ENCODE data around the gene B4GALT2.

DNA sequence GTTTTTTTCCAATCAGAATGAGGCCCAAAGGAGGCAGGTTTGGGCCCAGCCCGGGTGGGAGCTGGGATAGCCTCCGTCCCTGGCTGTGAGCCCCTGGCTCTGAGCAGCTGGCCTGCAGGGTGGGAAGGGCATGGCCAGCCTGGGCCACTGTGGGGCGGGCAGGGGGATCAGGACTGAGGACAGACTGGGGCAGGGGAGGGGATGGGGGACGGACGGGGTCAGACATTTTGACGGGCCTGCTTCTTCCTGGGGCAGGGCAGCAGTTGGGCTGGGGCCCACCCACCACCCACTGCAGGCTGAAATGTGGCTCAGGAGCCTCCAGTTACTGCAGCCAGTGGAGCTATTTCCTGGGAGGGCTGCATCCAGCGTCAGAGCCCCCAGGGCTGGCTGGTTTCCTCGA is 54.7 kb downstream of the B4GALT2 start:
- TF ChIP-seq CEBPB (IDR thresholded peaks at IDR 0.05; ENCODE audit: borderline replicate concordance in 1 of 2, low read depth in 2 of 2, low read length in 2 of 2) (no peak), EZH2 (IDR thresholded peaks at IDR 0.05; ENCODE audit: borderline replicate concordance, control insufficient read depth, low read depth, low read length) (no peak)
- TF ChIP-seq, protein P1, sequence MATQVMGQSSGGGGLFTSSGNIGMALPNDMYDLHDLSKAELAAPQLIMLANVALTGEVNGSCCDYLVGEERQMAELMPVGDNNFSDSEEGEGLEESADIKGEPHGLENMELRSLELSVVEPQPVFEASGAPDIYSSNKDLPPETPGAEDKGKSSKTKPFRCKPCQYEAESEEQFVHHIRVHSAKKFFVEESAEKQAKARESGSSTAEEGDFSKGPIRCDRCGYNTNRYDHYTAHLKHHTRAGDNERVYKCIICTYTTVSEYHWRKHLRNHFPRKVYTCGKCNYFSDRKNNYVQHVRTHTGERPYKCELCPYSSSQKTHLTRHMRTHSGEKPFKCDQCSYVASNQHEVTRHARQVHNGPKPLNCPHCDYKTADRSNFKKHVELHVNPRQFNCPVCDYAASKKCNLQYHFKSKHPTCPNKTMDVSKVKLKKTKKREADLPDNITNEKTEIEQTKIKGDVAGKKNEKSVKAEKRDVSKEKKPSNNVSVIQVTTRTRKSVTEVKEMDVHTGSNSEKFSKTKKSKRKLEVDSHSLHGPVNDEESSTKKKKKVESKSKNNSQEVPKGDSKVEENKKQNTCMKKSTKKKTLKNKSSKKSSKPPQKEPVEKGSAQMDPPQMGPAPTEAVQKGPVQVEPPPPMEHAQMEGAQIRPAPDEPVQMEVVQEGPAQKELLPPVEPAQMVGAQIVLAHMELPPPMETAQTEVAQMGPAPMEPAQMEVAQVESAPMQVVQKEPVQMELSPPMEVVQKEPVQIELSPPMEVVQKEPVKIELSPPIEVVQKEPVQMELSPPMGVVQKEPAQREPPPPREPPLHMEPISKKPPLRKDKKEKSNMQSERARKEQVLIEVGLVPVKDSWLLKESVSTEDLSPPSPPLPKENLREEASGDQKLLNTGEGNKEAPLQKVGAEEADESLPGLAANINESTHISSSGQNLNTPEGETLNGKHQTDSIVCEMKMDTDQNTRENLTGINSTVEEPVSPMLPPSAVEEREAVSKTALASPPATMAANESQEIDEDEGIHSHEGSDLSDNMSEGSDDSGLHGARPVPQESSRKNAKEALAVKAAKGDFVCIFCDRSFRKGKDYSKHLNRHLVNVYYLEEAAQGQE (IDR thresholded peaks at IDR 0.05; ENCODE audit: low read depth, low read length), result no peak

Measured in GM12878 (cell line).